GM12801 (cell line): ENCODE measurements around the gene EEPD1.

Source experiments
- CTCF ChIP-seq: IDR thresholded peaks from one replicate; pipeline ENCODE4 v1.5.1; 2011; ENCODE audit warnings: control low read depth; ENCODE audit not compliant: insufficient read length; ENCODE audit errors: extremely low read depth

Gene EEPD1

DNA sequence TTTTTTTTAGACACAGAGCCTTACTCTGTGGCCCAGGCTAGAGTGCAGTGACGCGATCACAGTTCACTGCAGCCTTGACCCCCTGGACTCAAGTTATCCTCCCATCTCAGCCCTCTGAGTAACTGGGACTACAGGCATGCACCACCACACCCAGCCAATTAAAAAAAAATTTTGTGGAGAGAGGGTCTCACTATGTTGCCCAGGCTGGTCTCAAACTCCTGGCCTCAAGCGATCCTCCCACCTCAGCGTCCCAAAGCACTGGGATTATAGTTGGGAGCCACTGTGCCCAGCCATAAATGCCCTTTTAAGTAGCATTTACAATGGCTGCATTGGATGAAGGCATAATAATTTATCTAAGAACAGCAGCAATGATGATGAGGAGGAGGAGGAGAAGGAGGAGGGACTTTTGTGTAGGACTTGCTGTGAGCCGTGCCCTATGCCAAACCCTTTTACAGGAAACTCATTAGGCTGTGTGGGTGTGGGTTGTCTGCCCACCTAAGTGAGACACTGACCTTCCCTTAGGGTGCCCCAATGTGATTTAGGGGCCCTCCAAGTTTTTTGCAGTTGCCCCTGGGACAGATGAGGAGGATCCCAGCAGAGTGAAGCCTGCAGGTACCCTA lies 51.1 kb downstream of the EEPD1 start:
- TF ChIP-seq CTCF: no peak

DNA sequence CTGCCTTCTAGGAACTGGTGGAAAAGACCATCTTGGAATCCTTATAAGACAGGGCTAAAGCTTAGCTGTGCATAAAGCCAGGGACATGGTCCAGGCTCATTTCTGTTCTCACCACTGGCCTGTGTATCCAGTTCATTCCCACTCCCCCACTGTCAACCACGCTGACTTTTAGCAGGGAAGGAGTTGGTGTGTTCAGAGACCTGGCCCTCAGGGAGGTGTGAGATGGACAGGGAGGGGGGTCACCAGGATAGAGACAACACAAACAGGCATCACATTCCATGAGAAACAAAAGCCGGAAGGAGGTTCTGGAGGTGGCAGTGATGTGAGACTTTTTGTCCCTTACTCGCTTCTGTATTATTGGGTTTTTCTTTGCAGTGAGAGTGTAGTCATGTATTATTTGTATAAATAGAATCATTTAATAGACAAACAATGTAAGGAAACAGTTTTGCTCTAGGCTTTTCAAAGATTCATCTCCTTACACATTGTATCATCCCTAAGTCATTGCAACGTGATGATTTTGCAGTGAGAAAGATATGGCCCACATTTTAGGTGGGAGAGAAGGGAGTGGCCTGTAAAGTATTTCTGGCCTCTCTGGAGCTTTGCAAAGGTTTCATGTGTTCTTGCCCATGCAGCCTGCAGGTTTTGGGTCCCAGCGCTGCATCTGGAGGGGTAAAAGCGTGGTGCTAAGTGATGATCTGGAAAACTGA lies 52.0 kb downstream of the EEPD1 start:
- no peak for TF ChIP-seq CTCF

DNA sequence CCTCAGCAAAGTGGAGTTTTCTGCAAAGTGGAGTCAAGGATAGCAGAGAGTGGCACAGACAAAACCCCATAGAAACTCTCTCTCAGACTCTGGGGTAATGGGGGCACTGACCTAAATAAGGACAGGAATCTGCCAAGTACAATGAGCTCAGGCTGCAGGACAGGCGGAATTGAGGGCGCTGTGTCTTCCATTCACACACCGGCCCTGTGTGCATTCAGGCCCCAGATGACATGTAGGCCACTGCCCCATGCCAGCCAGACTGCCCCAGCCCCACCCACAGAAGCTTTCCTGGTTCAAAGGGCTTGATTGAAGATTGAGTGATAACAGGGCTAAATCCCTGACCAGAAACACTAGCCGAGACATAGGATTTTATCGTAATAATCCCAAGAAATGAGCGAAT lies 52.7 kb downstream of the EEPD1 start:
- no peak for TF ChIP-seq CTCF

GRCh38 chr7:36207451-36208291 lies 54.6 kb downstream of the EEPD1 start:
- no peak for TF ChIP-seq CTCF

DNA sequence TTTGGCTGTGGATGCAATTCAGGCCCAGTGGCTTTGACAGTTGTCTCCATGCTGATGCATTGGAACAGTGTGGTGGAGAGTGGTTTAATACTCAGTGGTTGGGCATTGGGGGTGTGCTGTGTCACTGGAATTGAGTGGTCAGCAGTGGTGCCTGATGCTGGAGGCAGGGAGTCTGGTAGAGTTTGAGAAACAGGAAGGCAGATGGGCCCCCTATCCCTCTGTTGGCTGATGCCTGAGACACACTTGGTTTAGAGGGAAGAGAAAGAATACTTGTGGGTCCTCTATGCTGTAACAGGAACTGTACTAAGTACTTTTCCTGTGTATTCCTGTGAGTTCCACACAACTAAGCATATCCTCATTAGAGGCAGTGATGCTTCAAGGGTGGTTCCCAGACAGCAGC lies 55.4 kb downstream of the EEPD1 start:
- TF ChIP-seq CTCF: no peak

- TF ChIP-seq CTCF: no peak
These were observed 56.2 kb downstream of the EEPD1 start for GRCh38 chr7:36208997-36209813.

GRCh38 chr7:36209814-36210183 lies 56.7 kb downstream of the EEPD1 start:
- TF ChIP-seq CTCF: no peak
